ENCODE data around the gene AFAP1.

AFAP1 gene

DNA sequence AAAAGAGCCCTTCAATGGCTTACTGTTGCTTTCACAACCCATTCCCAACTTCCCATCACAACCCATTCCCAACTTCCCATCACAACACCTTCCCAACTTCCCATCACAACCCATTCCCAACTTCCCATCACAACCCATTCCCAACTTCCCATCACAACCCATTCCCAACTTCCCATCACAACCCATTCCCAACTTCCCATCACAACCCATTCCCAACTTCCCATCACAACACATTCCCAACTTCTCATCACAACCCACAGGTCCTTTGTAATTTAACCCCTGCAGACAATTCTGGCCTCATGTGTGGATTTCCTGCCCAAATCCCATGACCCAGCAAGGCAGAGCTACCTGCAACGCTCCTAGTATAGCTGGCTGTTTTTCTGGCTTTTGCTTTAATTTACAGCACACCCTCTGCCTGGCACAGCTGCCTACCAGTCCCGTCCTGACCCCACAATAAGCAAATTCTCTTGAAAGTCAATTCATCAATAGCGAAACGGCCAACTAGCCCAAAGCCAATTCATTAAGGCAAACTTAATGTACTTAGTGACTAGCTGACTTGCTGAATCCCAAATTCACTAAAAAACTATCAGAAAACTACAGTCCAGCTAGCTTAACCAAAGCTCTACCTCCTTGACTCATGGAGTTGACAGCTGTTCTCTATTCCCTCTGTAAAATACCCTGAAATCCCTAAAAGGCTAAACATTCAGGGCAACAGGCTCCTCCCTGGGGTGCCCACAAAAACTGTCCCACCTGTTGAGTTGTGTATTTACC is 75.6 kb downstream of the AFAP1 start:
- DNase-seq: peak; percentile 86

DNA sequence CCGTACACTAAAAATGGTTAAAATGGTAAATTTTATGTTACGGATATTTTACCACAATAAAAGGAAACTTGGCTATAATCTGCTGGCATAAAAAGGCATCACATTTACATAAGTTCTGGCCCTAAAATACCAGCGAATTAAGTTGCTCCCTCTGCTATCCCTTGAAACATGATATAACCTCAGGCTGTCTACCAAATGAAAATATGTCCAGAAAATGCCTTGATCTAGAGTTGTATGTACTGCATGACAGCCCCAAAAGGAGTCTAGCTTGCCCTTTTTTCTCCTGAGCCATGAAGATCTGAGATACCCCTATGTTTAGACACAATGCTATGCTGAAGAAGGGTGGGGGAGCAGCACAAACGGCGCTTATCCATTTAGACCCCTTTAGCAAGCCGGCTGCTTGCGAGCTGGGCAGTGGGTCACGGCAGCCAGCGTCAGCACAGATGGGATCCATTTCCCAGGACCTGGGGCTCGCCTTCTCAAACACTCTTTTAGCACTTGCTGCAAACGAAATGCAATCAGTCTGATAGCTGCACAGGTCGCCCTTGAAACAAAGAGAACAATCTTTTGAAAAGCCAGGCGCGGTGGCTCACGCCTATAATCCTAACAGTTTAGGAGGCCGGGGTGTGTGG is 77.0 kb downstream of the AFAP1 start:
- DNase-seq: no peak

DNA sequence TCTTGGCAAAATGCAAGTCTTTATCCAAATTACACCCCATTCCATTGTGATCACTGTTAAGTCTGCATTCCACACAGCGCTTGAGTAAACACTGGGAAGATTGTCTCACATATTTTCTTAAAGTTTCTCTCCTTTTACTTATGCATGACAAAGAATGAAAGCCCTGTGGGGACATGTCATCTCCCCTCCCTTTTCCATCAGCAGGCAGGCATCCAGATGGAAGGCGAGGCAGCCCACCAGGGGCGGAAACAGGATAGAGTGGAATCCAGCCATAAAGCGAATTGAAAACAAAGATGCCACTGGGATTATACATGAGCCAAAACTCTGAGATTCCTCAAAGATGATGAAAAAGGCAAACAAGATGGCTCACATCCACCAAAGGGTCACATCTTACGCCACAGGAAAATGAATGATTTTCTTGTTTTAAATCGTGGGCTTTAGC is 78.2 kb downstream of the AFAP1 start:
- no peak for DNase-seq

DNA sequence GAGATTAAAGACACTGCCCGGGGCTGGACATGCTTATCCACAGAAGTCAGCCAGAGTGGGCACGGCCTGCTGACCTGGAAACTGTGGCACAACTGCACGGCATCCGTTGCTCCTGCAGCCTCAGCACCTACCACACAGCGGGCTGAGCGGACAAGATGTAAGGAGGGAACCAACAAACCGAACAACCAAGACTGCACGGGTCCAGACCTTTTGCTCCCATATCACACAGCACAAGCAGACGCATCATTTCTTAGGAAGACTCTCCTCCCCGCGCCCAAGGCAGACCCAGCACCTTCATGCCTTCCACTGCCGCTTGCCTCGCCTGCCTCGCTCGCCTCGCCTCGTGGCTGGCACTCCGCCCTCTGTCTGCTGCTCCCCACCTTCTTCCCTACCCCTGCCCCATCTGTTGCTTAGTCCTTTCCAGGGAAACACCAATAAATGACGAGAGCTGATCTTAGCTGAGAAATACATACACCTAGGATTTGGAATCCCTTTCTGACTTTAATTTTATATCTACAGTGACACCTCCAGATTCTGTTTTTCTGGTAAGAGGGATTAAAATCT is 79.0 kb downstream of the AFAP1 start:
- no peak for DNase-seq

DNA sequence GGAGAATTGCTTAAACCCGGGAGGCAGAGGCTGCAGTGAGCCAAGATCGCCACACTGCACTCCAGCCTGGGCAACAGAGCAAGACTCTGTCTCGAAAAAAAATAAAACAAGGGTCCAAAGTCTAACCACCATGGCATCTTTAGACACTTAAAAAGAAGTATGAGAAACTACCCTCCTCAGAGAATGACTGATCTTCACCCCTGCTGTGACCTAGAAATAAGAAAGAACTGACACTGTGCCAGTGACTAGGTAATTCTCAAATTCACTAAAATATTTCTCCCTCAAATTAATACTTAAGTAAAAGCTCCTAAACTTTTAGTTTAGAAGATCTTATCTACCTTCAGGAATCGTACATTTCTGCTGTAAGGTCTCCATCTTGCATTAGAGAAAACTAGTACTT is 80.3 kb downstream of the AFAP1 start:
- no peak for DNase-seq

DNA sequence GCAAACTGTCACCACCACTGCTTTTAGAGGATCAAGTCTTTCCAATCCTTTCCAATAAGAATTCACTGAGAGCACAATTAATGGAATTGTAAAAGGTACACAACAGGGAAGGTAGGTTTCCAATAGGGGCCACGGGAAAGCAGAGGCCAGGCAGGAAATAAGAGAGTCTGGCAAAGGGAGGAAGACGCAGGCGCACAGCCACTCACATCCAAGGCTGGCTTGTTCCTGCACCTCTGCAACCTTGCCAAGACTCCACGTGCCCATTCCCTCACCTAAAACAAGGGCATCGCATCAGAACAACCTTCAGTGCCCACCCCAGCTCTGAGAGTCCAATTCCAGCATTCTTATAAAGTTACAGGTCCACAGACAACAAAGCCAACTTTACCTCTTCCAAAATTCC is 81.2 kb downstream of the AFAP1 start:
- DNase-seq: no peak

DNA sequence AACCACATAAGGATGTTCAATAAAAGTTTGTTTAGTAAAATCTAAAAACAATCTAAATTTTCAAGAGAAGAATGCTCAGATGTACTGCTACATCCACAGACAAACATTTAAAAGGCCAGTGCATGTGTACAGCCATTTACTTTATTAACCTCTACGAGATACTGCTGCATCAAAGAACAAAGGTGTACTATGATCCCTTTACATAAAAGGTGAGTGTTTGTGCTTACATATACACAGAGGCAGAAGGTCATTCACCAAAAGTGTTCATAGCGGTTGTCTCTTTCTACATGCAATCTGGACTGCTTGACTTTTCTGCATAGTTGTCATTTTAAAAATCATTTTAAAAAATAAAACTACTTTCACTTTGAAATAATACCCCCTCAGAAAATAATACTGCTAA is 81.7 kb downstream of the AFAP1 start:
- DNase-seq: no peak

DNA sequence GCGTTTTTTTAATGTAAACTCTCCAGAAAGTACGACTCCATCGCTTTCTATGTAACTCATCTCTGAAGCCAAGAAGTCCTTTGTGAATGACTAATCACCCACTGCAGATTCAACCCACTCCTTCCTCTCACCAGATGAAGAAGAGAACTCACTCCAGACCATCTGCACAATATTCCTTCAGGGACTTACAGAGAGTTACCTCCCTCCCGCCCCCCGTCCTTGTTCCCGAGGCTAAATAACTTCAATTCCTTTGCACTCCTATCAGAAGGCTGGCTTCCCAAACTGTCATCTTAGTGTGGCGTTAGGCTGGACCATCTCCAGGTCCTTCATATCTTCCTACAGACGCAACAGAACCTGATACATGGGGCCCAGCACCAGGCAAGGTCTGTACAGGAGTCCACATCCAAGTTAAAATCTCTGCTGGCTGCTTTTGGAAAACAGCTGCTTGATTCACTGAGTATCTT is 82.4 kb downstream of the AFAP1 start:
- no peak for DNase-seq

DNA sequence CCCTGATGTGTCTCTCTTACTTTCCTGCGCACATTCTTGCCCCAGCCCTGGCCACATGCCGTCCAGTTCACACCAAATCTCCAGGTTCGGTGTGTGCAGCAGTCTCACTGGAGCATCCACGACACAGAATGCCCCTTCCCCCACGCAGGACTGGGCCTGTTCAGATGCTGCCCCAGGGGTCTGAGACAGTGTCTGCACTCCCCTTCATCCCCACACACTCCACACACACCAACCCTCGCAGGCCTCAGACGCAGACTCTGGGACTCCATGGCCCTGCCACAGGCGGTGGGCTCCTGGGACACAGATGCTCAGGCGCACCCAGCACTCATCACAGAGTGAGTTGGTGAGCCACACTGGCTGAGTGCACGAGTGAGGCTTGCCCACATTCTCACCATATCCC is 83.9 kb downstream of the AFAP1 start:
- DNase-seq: no peak

DNA sequence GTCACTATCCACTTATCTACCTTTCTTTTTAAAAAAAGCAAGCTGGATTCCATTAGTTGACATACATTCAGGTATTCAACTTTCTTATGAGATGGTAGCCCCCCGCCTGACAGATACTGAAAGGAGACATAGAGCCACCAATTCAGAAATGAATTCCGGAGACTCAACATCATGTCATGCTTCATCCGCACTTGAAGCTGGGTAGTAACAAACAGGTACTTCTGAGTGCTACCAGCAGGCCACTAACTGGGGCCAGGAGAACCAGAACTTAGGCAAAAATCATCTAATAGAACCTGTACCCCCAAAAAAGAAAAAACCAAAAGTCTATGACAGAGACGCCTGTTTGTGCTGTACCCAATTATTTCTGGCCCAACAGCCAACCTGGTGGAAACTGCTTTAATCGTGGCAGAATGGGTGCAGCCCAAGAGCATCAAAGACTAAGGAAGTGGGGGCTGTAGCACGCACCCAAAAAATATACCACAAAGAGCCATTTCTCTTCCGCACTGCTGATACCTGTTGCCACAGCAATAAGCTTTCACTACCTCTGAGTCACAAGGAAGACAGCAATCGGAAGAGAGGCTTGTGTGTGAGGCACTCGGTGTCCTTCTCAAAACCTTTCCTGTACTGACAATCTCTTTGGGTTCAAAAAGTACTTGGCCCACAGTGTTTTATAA is 84.8 kb downstream of the AFAP1 start:
- no peak for DNase-seq

DNA sequence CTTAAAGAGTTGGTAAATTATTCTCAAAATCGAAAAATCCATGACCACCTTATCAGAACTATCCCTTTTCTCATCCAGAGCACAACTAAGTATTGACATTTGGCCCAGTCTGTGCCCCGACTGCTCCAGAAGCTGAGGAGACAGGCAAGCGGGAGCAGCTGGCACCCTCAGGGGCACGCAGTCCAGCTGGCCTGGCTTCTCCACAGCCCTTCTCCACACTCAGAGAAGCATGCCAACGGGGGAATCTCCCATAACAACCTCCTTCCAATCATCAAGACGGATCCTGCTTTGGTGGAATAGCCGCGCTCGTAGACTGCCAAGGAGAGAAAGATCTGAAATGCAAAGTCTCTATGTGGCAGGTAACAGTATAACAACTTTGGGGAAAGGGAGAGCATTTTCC is 85.4 kb downstream of the AFAP1 start:
- DNase-seq: no peak

DNA sequence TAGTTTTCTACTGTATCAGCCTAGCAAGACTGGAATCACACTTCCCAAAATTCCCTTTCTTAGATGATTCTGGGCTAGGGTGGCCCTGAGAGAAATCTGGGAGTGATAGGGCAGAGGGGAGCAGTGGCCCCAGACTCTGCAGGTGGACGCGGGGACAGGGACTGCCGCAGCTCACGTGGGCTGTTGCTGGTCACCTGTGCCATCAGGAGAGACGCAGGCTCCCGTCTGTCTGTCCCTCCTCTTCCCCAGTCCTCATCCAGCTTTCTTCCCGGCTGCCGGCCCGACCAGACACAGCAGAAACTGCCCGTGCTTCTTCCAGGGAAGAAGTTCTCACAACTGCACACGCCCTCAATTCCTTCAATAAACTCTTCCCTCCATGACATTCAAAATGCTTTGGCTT is 86.4 kb downstream of the AFAP1 start:
- no peak for DNase-seq

DNA sequence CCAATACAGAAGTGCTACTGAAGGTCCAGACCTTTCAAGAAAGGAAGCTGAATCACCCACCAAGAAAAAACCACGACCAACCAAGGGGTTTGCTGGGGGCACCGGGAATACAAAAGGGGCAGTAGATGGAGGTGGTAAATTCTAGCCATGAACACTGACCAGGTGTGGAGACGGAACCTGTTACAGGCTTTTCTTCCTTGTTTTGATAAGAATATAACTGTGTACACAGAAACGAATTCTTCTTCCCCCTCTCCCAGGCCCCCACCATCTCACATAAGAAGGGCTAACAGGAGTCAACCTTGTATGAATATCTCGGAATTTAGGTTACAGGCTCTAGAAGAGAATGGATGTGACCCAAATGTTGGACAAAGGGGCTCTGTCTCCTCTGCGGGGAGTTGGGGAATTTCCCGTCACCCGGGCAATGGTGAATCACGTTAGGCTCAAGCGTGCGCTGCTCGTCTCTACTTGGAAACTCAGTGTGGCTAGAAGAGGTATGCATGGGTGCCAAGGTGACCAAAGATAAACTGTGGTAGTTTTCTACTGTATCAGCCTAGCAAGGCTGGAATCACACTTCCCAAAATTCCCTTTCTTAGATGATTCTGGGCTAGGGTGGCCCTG is 87.0 kb downstream of the AFAP1 start:
- DNase-seq: no peak

DNA sequence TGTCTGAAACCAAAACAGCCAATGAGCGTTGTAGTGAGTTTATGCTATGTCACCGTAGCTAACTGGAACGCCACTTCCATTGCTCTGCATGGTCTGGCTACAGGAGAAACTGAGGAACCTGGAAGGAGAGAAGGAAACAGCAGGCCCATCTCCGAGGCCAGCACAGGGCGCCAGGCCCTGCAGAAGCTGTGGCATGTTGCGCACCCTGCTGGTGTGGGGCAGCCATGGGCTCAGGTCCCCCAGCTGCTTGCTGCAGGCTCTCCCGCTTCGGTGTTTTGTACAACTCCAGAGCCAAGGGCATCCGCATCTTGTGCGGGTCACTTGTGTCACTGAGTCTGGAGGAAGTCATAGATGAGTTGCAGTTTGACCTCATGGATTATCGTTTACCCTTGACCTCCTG is 89.2 kb downstream of the AFAP1 start:
- no peak for DNase-seq

DNA sequence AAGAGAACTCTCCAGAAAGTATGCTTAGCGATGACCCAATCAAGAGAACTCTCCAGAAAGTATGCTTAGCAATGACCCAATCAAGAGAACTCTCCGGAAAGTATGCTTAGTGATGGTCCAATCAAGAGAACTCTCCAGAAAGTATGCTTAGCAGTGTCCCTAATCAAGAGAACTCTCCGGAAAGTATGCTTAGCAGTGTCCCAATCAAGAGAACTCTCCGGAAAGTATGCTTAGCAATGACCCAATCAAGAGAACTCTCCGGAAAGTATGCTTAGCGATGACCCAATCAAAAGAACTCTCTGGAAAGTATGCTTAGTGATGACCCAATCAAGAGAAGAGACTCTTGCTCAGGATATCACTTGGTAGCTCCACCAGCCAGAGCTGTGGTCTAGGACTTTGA is 92.5 kb downstream of the AFAP1 start:
- no peak for DNase-seq

DNA sequence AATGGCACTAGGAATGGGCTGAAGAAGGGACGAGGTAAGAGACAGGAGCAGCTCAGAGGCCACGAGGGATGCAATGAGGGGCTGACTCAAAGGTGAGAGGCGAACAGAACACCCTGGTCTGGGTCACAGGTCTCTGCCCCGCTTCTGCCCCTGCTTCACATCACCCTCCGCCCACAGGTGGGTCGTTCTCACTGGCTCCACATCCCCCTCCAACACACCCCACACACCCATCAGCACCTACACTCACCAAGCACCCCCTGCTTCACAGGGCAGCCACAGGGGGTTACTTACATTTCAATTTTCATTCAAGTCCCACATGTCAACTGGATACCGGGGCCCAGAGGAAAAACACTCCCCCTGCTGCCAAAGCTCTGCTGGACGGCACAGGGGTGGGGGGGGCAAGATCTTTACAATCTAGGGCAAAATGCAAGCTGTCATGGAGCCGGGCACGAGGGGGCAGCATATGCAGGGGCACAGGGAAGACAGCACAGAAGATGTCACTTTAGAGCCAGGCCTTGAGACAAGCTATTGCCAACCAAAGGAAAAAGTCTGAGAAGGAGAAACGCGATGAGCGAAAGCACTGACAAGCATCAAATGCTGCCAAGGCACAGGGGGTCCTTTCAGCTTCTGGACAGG is 94.0 kb downstream of the AFAP1 start:
- DNase-seq: peak; percentile 48

DNA sequence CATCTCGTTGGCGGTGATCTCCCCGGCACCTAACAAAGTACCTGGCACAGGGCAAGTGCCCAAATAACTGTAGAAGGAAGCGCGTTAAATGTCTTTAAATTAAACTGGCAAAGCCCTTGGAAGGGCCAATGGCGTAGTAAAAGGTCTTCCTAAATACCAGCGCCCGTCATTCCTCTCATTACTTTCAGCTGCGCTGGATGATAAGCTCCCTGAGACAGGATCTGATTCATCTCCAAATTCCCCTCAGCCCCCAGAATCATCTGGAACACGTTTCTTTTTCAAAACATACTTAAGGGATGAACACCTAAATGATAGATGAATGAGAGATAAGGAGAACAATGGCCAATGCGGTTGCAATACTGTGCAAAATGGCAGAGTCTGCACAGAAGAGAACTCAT is 95.1 kb downstream of the AFAP1 start:
- DNase-seq: peak; percentile 27

DNA sequence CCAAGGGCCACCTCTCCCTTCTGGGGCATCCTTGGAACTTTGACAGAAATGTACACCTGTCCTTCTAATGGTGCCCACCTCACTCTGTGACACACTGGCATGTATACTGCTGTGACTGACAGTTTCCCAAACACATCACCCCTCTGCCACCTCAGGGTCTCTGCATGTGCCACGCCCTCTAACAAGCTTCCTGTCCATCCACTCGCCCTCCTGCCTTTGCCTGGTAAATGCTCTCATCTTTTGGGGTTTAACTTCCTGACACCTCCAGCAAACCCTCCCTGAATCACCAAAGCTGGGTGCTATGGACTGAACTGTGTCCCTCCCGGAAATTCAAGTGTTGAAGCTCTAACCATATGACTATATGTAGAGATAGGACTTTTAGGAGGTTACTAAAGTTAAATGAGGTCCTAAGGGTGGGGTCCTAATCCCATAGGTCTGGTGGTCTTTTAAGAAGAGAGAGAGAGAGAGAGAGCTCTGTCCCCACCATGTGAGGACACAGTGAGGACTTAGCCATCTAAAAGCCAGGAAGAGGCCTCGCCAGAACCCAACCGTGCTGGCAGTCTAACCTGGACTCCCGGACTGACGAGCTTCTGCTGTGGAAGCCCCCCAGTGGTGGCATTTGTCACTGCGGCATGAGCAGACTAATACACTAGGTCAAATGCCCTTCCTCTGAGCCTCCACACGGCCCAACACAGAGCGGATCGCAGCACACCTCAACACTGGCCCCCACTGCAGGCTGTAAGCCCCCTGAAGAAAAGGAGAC is 95.6 kb downstream of the AFAP1 start:
- DNase-seq: peak; percentile 79

DNA sequence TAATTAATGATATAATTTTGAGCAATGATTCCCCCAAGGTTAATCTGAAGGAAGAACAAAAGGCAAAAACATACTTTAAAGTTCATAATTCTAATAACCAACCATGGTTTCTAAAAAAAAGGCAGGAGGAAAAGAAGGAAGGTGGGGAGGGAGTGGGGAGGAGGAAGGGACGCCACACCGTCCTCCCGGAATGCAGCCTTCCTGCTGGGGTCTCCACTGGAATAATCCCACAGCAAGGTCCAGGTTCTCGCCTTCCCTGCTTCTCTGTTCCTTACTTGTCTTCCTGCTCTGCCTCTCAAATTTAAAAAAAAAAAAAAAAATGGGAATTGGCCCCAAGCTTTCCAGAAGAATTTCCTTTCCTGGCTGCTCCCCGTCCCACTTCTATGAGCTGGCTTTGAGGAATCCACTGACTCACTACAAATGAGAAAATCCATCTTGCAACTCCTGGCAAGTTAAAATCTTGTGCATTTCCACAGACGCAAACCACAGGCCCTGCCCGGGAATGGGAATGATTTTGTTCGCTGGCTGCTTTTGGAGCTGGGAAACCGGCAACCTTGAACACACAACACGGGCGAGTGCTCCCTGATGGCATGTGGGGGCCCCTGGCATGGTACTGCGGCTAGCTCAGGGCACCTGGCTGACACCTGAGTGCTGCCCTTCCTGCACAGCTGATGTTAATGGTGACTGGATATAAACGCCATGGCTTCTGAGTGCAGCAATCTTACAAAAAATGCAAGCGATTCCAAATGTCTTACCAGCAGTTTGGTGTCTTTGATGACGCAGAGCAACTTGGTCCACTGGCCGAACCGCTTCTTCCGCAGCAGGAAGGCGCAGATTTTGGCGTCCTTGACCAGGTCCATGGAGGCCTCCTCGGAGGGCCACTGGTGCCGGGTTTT is 97.0 kb downstream of the AFAP1 start:
- peak; percentile 84 for DNase-seq

DNA sequence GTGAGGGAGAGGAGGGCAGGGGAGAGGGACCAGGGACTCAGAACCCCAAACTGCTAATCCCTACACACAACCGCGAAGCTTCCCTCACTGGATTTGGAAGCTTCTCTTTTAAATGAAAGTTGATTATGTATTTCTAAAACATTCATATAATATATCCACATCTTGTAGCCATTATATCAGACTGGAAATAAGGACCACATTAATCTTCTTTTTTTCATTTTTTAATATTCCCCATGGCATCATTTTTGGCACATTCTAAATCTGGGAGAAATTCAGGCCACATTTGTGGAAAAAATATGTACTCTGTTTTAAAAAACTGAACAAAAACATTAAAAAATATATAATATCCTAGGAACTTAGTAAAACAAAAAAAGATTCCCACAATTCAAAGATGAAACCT is 97.8 kb downstream of the AFAP1 start:
- no peak for DNase-seq

DNA sequence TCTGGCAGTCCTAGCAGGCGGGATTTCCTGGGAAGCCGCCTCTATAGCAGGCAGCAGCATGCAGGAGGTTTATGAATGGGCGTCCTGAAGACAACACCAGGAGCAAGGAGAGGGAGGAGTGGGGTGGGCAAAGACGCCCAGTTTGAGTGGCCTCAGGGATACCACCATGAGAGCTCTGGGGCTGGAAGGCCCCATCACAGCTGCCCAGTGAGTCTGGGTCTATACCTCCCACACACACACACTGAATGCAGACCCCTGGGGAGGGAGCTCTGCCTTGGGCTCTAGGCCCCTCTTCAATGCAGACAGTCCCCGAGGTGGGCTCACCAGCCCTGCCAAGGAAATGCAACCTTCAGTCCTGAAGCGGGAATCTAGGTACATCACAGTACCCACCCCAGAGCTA is 98.6 kb downstream of the AFAP1 start:
- DNase-seq: peak; percentile 41
